ENCODE measurements around the gene CUL3. TPM values are rescaled to one million over a fixed set of nuclear protein-coding genes. Genes with fewer than 3 reads are reported as not detected.

Gene CUL3
- total and polyA plus RNA-seq, 2 of the 13 experiments (the other 11 are each of a cell fraction or from before 2014, with no cell fraction given), result 33.2 to 62.3 TPM

GRCh38 chr2:224585211-224586088 lies at the start of gene CUL3 (continued):
- TF ChIP-seq THRA (CRISPR knock-in tag; IDR thresholded peaks at IDR 0.05; ENCODE audit: borderline replicate concordance), result 0 out of 2 replicates have a peak, but pooled peaks have one; percentile 19
- TF ChIP-seq ZNF629 (CRISPR knock-in tag; conservative IDR thresholded peaks at IDR 0.05), result 0 out of 2 replicates have a peak, but pooled peaks have one; percentile 7
- TF ChIP-seq IKZF5 (CRISPR knock-in tag; IDR thresholded peaks at IDR 0.05), result peak; percentile 77
- peak; percentile 77 for TF ChIP-seq ZNF574 (CRISPR knock-in tag; IDR thresholded peaks at IDR 0.05)
- peak; percentile 28; the same call in 1 of the 2 replicates for TF ChIP-seq ZNF292 (CRISPR knock-in tag; IDR thresholded peaks at IDR 0.05; ENCODE audit: borderline replicate concordance, low read depth)
- no peak for TF ChIP-seq ZNF496 (CRISPR knock-in tag; IDR thresholded peaks at IDR 0.05; ENCODE audit: insufficient replicate concordance)
- TF ChIP-seq MXI1 (IDR thresholded peaks at IDR 0.05; ENCODE audit: borderline replicate concordance, low read depth, low read length), result peak; percentile 69; the same call in 1 of the 3 replicates
- peak; percentile 86 for TF ChIP-seq ELF3 (CRISPR knock-in tag; IDR thresholded peaks at IDR 0.05)
- peak; percentile 54; the same call in 1 of the 2 replicates for TF ChIP-seq TARDBP (CRISPR knock-in tag; IDR thresholded peaks at IDR 0.05)
- TF ChIP-seq HES4 (CRISPR knock-in tag; IDR thresholded peaks at IDR 0.05; ENCODE audit: borderline replicate concordance), result no peak
- peak; percentile 22 for TF ChIP-seq SALL1 (CRISPR knock-in tag; IDR thresholded peaks at IDR 0.05)
- 0 out of 2 replicates have a peak, but pooled peaks have one; percentile 5 for TF ChIP-seq ZNF567 (CRISPR knock-in tag; IDR thresholded peaks at IDR 0.05; ENCODE audit: borderline replicate concordance)
- TF ChIP-seq ZNF430 (CRISPR knock-in tag; IDR thresholded peaks at IDR 0.05), result peak; percentile 76; the same call in 1 of the 2 replicates
- TF ChIP-seq ZNF558 (CRISPR knock-in tag; IDR thresholded peaks at IDR 0.05; ENCODE audit: borderline replicate concordance), result 0 out of 2 replicates have a peak, but pooled peaks have one; percentile 79
- peak; percentile 69 for TF ChIP-seq PAXIP1 (CRISPR knock-in tag; conservative IDR thresholded peaks at IDR 0.05)
- peak; percentile 67 for TF ChIP-seq MYPOP (CRISPR knock-in tag; IDR thresholded peaks at IDR 0.05)
- TF ChIP-seq MIER3 (CRISPR knock-in tag; IDR thresholded peaks at IDR 0.05; ENCODE audit: borderline replicate concordance), result peak; percentile 83; the same call in 1 of the 2 replicates
